ENCODE results near the gene ARHGEF12. TPM values are rescaled to one million over a fixed set of nuclear protein-coding genes. Genes with fewer than 3 reads are reported as not detected.

Gene ARHGEF12
- total RNA-seq, 1 donor from 2014 or later: 36.5 TPM

GRCh38 chr11:120536091-120536796, 200.0 kb downstream of the ARHGEF12 start:
- no peak for TF ChIP-seq CTCF (conservative IDR thresholded peaks at IDR 0.05; ENCODE audit: low read depth, low read length)
- no peak overlapping the region for H3K4me3 ChIP-seq (ENCODE audit: low read depth, low read length)
- no peak for DNase-seq (ENCODE audit: low read depth)

- no peak for TF ChIP-seq CTCF (conservative IDR thresholded peaks at IDR 0.05; ENCODE audit: low read depth, low read length)
- no peak overlapping the region for H3K4me3 ChIP-seq (ENCODE audit: low read depth, low read length)
- DNase-seq (ENCODE audit: low read depth): no peak
Observed at GRCh38 chr11:120536797-120537169, 200.6 kb downstream of the ARHGEF12 start.

- TF ChIP-seq CTCF (conservative IDR thresholded peaks at IDR 0.05; ENCODE audit: low read depth, low read length): no peak
- no peak overlapping the region for H3K4me3 ChIP-seq (ENCODE audit: low read depth, low read length)
- DNase-seq (ENCODE audit: low read depth): no peak
Observed at GRCh38 chr11:120537996-120538395, 201.8 kb downstream of the ARHGEF12 start.

- TF ChIP-seq CTCF (conservative IDR thresholded peaks at IDR 0.05; ENCODE audit: low read depth, low read length): no peak
- no peak for DNase-seq (ENCODE audit: low read depth)
- no peak overlapping the region for H3K4me3 ChIP-seq (ENCODE audit: low read depth, low read length)
Observed at GRCh38 chr11:120538707-120539106, 202.5 kb downstream of the ARHGEF12 start.

Other genes starting within 250 kb of the ARHGEF12 start
- gene TRIM29, start 198.3 kb upstream of the ARHGEF12 start, total RNA-seq: 0.22 TPM in 1 of 2 replicates, not detected in the other
- gene OAF, start 125.4 kb upstream of the ARHGEF12 start, total RNA-seq: 36.2 and 39.4 TPM in 2 replicates
- gene POU2F3, start 96.3 kb upstream of the ARHGEF12 start, total RNA-seq: 0.58 and 1.4 TPM in 2 replicates
- 4.7 and 23.1 TPM in 2 replicates for gene TLCD5, start 11.1 kb upstream of the ARHGEF12 start, total RNA-seq
- 0.06 and 0.07 TPM in 2 replicates for gene GRIK4, start 175.3 kb downstream of the ARHGEF12 start, total RNA-seq

Data from epithelial cell of proximal tubule (primary cell).